HG03175 (cell line): Measurements from ENCODE around the gene ASCC2.

Experiments
- ATAC-seq: cut with Tn5 transposase; IDR thresholded peaks from one replicate; pipeline ENCODE4 v1.9.1; 2021; ENCODE audit warnings: mild to moderate bottlenecking, moderate library complexity; ENCODE audit not compliant: unreplicated experiment

ASCC2 gene

DNA sequence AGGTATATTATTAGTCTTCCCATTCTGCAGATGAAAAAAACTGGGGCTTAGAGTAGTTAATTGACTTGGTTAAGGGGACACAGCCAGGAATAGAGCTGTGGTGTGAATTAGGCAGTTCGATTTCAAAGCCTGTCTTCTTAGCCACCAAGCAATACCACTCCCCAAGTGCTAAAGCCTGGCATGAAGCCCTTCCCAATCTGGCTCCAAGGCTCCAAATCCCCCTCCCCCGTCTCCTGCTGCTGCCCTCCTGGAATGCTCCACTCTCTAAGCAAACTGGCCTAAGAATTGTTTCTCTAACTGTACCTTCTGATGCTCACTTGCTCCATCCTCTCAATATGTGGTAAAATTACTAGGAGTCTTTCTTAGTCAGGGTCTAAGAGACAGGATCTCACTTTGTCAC lies 18.6 kb downstream of the ASCC2 start:
- no peak for ATAC-seq

DNA sequence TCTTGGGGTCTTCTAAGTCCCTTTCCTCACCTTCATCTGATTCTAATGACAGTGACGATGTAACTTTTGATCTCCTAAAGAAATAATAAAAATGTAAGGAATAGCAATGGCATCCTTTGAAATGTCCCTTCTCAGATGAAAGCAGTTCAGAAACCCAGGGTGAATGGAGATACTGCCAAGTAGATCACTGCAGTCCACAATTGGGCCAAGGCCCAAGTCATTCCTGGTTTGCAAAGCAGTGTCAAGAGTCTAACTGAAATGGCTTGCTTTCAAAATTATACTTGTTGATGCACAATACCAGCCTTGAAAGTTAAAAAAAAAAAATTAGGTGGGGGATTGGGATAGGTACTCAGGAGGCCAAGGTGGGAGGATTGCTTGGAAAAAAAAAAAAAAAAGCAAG lies 20.4 kb downstream of the ASCC2 start:
- ATAC-seq: no peak

DNA sequence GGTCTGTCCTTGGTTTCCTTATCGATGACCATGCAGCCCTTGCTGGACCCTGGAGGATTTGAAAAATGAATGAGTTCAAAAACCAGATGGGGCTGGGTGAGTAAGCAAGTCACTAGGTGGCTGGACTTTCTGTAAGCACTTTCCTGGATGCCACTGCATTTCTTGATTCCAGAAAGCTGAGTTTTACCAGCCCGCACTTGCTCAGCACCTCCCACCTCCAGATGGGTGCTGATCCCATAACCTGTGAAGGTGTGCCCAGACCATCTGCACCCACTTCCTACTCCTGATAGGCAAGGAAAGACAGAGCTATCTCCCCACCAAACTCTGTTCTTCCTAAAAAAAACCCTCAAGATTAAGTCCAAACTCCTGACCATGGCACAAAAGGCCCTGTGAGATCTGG lies 21.1 kb downstream of the ASCC2 start:
- ATAC-seq: no peak

DNA sequence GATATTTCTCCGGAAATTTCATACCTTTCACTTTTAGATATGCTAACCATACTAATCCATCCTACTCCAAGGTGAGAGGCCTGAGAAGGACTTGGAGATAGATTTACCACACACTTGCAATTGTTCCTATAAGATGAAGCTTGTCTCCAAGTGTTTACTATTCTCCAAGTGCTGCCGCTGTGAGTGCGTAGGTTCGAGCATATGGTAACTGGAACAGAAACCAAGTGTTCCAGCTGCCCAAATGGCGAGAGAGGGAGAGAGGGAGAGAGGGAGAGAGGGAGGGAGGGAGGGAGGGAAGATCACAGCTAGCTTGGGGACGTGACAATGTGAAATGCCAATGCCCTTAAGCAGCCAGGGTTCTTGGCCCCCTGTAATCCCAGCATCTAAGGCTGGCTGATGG lies 21.5 kb downstream of the ASCC2 start:
- no peak for ATAC-seq

DNA sequence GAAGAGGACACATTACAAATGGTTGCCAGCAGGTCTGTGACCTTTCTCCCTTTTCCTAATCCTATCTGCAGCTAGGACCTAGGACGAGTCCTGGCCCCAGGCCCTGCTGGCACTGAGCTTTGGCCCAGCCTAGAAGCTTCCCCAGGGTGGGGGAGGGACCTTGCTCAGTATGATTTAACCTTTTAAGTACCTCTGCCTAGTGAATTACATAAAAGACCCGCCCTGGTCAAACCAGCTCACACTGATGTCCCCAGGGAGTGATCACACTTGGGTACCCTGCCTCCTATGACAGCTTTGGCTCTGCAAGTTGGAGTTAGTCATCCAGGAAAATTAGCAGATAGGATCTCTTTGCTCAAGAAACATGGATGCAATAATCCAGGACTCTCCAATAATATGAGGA lies 21.9 kb downstream of the ASCC2 start:
- no peak for ATAC-seq

DNA sequence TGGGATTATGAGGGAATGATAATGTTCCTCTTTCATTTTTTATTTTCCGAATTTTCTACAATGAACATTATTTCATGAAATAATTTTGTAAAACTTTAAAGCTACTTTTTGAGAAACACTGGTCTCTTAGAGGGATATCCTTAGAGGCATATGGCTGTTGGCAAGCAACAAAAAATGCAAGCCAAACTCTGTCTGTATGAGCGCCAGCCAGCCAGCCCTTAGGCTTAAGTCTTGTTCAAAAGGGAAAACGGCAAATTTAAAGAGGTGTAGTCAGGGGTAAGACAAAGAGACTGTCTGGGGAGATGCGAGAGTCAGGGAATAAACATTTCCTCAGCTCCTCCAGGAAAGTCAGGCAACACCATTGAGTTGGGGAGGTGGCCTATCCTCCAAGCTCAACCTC lies 22.5 kb downstream of the ASCC2 start:
- no peak for ATAC-seq

DNA sequence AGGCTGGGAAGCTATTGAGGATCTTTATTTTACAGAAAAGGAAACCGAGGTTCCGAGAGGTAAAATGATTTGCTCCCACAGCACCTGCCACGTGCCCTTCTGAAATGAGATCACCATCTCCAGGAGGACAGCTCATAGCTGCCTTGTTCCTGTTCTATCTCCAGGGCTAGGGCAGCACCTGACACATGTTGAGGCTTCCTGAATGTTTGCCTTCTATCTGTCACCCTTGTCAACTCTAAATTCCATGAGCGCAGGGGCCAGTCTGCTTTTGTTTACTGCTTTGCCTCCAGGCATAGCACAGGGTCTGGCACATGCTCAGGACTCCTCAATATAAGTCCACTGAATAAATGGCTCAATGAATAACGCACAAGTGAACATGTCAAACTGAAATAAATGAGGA lies 24.1 kb downstream of the ASCC2 start:
- no peak for ATAC-seq

DNA sequence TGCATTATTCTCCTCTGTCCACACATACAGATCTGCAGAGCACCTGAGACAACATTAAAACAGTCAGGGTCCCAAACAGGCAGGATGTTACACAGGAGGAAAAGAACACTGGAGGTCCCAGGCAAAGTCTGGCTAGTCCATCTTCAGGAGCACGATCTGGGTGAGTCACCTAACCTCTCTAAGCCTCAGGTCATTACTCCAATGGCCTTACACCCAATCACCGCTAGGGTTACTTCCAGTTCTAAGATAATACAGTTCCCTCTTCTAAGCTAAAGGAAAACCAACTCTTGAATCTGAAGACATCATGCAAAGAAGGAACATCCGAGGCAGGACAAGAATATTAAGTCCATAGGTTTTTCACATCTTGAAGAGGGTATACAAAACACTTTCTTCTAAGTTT lies 24.5 kb downstream of the ASCC2 start:
- no peak for ATAC-seq

DNA sequence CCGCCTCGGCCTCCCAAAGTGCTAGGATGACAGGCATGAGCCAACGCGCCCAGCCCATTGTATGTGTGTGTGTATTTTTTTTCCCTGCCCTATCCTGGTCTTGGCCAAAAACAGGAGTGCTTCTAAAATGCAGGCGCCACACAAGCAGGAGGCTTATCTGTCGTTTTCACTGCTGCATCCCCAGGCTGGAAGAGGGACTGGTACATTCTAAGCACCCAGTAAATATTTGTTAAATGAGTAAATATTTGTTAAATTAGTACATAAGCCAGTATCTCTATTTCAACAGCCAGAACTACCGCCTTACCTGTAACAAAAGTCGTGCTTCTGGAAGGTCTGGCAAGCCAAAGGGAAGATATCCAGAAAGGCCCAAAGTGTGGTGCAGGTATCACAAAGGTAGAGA lies 24.9 kb downstream of the ASCC2 start:
- ATAC-seq: no peak

DNA sequence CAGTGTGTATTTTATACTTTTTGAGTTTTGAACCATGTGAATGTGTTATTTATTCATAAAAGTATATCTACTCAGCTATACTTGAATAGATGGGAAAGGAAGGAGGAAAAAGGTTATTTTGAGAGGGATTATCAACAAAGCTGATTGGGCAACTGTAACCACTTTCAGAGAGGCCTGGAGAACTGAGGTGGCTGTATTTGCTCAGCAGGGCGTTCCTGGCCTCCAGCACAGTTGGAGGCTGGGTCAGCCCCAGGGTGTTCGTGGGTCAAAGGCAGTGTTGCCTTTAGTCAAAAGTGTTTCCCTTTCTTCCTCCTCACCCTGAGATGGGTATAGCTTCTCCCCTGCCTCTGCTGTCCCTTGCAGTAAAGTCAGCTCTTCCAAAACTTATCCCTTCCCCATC lies 26.7 kb downstream of the ASCC2 start:
- ATAC-seq: no peak

DNA sequence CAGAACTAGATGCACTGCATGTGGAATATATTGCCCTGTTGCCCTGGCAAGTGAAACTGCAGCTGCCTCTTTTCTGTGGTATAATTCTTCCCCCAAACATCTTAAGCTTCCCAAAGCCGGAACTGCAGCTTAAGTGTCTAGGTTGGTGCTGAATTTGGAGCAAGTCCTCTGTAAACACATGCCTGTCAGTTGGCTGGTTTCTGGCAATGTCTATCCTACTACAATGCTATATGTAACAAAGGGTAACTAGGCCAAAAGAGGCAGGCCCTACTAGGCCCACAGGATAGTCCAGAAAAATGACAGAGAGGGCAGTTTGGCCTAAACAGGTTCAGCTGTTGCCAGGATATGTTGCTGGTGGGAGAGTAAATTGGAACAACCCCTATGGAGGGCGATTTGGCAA lies 27.9 kb downstream of the ASCC2 start:
- ATAC-seq: no peak

DNA sequence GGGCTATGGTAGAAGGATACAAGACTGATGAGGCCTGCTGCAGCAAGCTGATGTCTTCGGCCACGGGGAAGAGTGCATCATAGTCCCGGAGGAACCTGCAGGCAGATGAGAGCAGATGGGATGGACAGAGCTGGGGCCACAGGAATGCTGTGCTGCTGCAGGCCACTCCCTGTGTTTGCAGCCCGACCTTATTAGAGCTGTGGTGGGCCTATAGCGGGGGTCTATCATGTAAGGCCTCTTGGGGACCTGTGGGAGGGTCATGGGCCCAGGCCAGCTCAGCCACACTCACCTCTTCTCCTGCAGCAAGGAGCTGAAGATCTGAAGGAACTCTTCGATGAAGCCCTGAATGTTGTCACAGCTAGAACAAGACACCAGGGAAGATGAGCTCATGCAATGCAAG lies 31.9 kb downstream of the ASCC2 start:
- no peak for ATAC-seq

DNA sequence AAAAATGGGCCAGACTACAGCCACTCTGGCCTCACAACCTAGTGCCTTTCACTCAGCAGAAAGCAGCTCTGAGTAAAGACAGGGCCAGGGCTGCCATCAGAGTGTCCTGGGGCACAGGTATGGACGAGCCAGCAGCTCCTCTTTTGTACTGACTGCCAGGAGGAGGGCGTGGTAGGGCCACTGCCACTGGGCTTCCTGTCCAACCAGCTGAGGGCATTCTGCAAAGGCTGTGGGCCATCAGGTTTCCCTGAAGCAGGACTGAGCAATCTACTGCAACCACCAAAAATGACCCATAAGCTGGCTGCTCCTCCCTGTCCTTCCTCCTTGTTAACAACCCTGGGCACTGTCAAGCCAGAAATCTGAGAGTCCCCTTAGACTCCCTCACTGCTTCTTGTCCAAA lies 33.1 kb downstream of the ASCC2 start:
- no peak for ATAC-seq

DNA sequence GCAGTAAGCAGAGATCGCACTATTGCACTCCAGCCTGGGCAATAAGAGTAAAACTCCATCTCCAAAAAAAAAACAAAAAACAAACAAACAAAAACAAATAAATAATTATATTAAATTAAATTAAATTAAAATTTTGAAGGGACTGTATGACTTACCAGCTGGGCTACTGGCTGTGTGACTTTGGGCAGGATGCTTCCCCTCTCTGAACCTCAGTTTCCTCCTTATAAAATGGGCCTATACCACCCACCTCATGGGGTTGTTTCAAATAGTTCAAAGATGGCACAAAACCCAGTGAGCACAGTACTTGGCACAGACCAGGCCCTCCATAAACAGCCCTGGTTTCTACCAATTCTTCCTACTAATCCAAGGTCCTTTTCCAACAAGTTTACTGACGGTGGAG lies 34.9 kb downstream of the ASCC2 start:
- no peak for ATAC-seq

DNA sequence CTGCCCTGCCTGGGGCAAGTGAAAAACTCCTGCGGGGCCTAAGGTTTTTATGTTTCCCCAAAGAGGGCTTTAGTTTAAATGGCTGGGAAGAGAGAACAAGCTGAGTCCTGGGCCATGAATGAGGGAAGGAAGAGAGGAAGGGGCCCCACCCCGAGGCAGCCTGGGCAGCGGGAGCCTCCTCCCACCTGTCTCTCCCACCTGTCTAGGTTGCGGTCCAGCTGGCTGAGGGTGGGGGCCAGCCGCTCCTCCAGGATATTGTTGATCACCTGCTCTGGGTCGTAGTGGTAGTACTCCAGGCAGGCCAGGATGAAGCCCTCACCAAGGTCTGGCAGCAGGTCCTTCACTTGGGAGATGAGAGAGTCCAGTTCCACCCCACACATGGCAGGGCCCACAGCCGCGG lies 36.3 kb downstream of the ASCC2 start:
- no peak for ATAC-seq

DNA sequence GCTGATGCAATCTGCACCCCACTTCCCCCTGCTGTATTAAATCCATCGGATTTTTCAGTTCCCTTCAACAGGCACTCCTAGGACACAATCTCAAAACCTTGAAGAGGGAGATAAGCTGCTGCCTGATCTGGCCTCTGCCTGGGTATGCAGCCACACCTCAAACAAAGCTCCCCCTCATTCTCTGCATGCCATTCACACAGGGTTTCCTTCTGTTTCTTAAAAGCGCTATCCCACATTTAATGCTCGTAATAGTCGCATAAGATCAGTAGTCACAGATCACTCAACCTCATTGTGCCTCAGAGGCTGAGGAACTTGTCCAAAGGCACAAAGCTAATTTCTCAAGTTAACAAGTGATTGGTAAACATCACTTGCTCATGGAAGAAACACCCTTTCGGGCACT lies 36.9 kb downstream of the ASCC2 start:
- ATAC-seq: no peak

DNA sequence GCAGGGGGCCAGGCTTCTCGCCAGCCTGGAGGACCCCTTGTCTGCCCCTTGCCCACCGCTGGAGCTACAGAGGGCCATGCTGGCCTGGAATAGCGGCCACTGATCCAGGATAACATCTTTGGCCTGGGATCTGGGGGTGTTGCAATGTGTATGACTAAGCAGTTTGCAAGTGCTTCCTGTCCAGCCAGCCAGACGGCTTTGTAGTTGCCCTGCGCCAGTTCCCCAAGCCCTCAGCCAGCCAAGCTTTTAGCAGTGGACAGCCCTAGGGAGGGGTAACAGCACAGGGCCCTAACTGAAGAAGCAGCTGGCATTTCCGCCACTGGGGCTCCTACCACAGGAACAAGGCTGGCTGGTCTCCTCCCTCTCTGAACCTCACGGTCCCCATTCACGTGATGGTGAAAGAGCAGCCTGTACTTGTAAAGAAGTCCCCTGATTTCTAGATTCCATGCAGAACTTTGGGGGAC lies 38.8 kb downstream of the ASCC2 start:
- ATAC-seq: no peak

DNA sequence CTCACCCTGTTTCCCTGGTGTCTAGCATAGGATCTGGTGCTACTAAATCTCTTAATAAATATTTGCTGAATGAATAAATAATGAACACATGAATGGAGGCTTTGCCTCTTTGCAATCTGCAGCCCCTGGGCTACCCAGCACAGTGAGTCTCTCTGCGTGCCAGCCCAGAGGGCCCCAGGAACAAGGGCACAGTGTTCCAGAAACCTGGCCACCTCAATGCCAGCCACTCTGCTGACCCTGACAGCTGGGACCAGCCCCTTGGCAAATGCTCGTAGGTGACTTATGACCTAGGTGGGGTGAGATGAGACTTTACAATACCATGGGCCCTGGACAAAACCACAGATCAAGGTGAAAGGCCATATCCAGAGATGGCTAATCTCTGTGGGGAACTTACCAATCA lies 39.3 kb downstream of the ASCC2 start:
- no peak for ATAC-seq

DNA sequence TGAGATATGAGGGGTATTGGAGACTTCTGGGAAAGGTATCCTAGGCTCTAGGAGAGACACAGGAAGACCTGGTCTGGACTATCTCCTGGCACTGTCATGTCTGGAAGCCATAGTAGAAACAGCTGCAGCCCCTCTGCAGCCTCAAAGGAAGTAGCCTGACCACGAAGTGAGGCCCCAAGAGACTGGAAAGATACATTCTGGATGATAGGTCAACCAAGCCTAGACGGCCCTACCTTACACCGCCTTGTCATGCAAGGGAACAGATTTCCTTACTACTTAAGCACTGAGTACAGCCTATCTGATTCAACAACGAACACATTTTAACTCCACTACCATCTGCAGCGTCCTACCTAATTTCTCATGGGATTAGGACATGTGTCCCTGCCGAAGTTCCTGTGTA lies 39.8 kb downstream of the ASCC2 start:
- ATAC-seq: no peak

DNA sequence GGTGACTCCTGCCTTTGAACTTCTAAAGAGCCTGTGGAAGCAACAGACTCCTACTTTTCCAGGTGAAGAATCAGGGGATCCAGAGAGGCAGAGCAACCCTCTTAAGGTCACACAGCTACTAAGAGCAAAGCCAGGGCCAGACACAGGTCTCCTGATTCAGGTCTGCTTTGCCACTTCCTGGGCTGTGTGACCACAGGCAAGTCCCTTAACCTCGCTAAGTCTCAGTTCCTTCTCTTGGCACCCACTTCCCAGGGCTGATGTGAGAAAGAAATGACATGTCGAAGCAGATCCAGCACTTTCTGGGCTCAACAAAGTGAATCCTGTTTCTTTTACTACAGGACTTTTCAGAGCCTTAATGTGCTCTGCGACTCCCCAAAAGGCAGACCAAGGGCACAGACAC lies 40.7 kb downstream of the ASCC2 start:
- ATAC-seq: no peak

DNA sequence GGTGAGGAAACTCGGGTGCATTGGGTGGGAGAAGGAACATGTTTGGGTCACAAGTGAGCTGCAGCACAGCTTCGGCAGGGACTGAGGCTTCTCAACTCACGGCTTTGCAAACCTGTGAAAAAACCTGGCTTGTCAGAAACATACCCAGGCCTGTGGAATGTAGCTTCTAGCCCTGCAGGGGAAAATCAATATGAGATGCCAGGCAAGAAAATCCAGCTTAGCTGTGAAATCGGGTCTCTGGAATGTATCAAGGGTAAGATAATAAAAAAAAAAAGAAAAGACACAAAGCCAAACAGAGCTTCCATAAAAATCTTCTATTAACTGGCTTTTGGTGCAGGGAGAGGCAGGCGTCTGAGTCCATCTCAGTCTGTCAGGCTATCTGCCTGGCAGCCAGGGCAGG lies 42.4 kb downstream of the ASCC2 start:
- ATAC-seq: no peak

DNA sequence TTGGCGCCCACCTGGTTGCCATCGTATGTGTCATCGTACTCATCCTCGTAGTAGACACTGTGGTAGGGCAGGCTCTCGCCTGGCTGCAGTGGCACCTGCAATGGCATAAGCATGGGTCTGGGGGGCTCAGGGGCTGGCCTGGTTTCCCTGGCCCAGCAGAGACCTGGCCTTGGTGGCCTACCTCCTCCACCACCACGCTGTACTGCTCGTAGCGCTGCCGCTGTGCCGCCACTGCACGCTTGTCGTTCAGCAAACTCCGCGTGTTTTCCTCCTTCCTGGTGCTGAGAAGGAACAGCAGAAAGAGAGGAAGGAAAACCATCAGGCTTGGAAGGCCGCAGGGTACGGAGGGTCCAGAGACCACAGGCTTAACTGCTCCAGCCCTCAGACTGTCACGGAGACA lies 44.7 kb downstream of the ASCC2 start:
- ATAC-seq: no peak

DNA sequence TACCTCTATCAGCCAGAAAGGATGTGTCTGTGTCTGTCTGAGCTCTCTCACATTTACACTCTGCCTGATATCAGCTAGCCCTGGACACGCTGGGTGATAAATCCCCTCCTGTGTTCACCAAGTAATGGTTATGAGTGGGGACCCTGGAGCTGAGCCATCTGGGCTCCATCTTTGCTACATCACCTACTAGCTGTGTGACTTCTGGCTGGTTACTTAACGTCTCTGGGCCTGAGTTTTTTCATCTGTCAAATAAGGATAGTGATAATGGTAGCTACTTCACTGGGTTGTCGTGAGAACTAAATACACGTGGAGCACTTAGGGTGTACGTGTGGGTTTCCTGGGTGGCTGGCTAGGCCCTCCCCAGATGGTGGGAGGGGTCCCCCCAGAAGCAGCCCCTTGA lies 48.0 kb downstream of the ASCC2 start:
- no peak for ATAC-seq
